IPS-18c (cell line): ENCODE results near the gene EPB41L1.
"Not testable (repeated sequence)": the region's sequence is repeated elsewhere in the genome, so short reads cannot be mapped to it uniquely, and the experiment has no call there.

Experiments used
- H3K4me3 ChIP-seq: 2 replicates; pipeline ENCODE4 v1.7.0; 2013; ENCODE audit warnings: low read depth, mild to moderate bottlenecking, low read length, moderate library complexity; ENCODE audit not compliant: insufficient read depth
- H3K9me3 ChIP-seq: one replicate; pipeline ENCODE4 v1.6.1; 2013; ENCODE audit warnings: mild to moderate bottlenecking, low read length, moderate library complexity; ENCODE audit not compliant: control insufficient read depth, insufficient read depth

EPB41L1 gene

DNA sequence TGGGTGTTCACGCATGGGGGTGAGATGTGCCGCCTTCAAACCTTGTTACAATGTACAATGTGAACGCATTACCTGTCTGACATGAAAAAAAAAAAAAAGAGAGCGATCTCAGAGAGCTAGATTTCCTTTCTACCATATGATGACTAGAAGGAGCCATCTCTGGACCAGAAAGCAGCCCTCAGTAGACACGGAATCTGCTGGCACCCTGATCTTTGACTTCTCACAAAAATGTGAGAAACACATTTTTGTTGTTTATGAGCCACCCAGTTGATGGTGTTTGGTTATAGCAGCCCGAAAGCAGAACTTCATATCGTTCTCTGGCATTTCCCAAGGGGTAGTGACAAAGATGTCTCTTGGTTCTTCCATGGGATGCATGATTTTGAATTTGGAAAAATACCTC is 33.5 kb upstream of the EPB41L1 start:
- H3K9me3 ChIP-seq, result no peaks in the 10 kb centered on the region
- H3K4me3 ChIP-seq, result no peak overlapping the region

- Histone ChIP-seq H3K9me3 (no peaks in the 10 kb centered on the region), H3K4me3 (no peak overlapping the region)
Measured at GRCh38 chr20:36121981-36122930, 32.3 kb upstream of the EPB41L1 start.

DNA sequence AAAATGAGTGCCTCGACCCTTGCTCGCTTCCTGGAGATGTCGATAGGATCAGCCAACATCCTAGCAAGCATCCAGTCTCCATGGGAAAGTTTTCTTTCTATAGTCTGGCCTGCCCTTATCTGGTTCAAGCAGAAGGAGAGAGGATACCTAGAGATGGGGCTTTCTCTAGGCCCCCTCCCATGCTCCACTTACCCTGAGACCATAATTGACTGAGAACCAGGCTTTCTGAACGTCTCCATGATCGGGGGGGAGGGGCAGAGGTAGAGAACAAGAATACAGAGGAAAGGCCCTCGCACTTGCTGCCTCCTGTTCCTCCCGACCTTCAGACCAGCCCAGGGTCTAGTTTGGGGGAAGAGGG is 31.6 kb upstream of the EPB41L1 start:
- no peak overlapping the region for H3K4me3 ChIP-seq
- H3K9me3 ChIP-seq, result no peaks in the 10 kb centered on the region

DNA sequence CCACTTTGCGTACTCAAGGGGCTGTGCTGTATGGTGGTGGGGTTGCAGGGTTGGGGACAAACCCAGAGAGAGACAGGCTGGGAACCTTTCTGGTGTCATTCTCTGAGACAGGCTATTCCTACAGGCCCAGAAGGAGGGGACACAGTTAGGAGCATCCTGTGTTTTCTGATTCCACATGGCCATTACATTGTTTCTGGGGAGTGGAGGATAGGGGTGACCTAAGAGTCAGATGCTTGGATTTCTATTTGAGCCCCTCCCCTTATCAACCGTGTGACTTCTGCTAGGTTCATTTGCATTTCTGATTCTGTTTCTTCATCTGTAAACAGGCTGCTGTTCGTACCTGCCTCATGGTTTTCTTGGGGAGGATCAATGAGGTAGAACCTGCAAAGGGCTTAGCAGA is 29.4 kb upstream of the EPB41L1 start:
- no peak overlapping the region for H3K4me3 ChIP-seq
- H3K9me3 ChIP-seq, result no peaks in the 10 kb centered on the region

DNA sequence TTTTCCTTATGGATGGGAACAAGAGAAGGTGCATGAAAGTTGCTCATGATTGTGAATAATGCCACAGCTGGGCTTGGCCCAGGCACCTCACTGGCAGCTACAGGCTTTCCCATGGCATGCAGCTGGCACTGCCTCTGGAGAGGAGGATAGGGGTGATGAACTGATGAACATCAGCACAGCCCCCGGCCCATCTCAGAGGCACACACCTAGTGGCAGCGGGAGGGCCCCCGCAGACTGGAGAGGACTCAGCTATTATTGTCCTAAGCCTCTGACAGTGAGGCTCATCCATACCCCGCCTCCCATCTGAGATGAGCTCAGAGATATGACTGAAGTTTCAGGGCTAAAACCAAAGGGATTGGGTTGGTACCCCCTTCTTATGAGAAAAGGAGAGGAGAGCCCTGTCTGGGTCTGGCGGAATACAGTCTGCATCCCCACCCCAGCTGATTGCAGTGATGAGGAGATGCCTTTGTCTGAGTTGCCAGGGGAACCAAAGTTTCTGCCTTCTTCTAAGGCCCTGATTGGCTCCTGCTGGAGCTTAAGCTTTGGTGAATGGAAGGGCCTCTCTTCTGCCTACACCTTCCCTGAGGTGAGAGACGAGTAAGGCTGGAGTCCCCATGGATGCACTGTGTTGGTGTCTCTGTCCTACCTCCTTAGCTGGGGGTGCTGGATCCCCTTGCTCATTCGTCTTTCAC is 27.6 kb upstream of the EPB41L1 start:
- no peak overlapping the region for H3K4me3 ChIP-seq
- no peaks in the 10 kb centered on the region for H3K9me3 ChIP-seq

DNA sequence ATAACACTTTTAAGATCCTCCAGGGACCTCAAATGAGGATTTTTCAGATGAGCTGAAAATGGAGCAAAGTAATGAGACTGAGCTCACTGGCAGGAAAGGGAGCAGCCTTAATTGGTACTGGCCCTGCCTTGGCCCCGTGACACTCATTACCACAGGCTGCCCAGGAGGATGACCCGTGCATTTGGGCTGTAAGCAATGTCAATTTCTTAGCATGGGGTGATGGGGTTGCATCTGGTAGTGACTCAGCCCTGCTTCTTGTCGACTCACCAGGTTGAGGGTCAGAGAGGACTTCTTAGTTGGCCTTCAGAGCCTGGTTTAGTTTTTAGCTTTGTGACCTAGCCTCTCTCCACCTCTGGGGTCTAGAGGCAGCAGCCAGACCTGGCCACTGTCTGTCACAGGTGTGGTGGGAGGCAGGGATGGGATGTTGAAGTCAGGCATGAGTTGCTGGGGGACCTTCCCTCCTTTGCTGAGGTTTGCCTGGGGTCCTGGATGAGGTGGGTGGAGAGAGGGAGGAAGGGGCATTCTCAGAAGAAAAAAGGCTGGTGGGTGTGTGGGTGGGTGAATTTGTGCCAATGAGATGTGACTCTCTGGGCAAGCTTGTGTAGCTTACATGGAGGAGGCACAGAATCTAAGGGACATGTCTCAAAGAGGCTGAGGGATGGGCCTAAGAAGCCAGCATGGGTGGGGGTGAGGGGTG is 25.9 kb upstream of the EPB41L1 start:
- no peaks in the 10 kb centered on the region for H3K9me3 ChIP-seq
- no peak overlapping the region for H3K4me3 ChIP-seq

GRCh38 chr20:36129160-36129543 is 25.4 kb upstream of the EPB41L1 start:
- Histone ChIP-seq H3K4me3 (no peak overlapping the region), H3K9me3 (no peaks in the 10 kb centered on the region)

DNA sequence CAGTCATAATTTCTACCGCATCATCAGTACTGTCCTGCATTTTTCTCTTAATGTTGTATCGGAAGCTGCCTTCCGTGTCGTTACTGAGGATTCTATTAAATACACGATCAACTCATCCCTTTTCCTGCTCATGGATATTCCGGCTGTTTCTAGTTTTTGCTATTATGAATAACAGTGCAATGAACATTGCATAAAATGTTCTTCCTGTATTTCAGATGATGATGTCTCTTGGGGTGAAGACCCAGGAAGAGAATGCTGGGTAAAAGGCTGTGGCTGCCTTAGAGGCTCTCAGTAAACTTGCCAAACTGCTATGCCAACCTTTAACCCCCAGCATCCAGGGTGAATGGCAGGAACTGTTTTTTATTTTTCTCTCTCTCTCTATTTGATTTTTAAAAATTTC is 24.1 kb upstream of the EPB41L1 start:
- Histone ChIP-seq H3K9me3 (no peaks in the 10 kb centered on the region), H3K4me3 (no peak overlapping the region)

DNA sequence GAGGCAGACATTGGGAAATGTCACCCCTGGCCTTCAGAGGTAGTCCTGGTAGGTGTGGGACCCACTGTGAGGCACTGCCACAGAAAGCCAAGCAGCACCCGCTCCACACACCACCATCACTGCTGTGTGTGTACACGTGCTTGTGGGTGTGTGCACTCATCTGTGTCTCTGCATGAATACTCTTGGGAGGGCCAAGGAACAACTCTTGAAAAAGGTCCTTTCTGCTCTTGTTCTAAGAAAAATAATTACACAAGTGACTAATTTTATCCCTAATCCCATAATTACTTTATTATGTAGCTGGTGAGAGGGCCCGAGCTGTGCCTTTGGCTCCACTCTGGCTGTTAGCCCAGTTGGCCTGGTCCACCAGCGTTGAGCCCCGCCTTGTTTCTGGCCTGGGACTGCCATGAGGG is 21.7 kb upstream of the EPB41L1 start:
- no peak overlapping the region for H3K4me3 ChIP-seq
- H3K9me3 ChIP-seq, result no peaks in the 10 kb centered on the region

- no peak overlapping the region for H3K4me3 ChIP-seq
- no peaks in the 10 kb centered on the region for H3K9me3 ChIP-seq
Measured at GRCh38 chr20:36133821-36134220, 20.7 kb upstream of the EPB41L1 start.

- no peaks in the 10 kb centered on the region for H3K9me3 ChIP-seq
- no peak overlapping the region for H3K4me3 ChIP-seq
Measured at GRCh38 chr20:36135159-36135558, 19.4 kb upstream of the EPB41L1 start.

DNA sequence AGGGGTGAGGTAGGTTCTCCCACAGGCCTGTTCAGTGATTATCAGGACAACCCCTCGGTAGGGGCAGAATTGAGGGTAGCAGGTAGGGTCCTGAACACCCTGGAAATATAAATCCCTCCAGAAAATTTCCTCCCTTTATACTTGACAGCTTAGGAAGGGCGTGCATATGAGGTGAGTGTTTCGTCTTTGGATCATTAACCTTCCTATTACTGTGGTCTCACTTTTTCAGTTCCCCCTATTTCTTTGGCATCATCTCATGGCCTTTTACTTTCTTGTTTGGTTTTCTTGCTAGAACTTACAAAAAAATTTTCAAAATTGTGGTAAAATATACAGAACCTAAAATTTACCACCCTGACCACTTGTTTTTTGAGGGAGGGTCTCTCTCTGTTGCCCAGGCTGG is 18.7 kb upstream of the EPB41L1 start:
- no peak overlapping the region for H3K4me3 ChIP-seq
- H3K9me3 ChIP-seq, result no peaks in the 10 kb centered on the region

DNA sequence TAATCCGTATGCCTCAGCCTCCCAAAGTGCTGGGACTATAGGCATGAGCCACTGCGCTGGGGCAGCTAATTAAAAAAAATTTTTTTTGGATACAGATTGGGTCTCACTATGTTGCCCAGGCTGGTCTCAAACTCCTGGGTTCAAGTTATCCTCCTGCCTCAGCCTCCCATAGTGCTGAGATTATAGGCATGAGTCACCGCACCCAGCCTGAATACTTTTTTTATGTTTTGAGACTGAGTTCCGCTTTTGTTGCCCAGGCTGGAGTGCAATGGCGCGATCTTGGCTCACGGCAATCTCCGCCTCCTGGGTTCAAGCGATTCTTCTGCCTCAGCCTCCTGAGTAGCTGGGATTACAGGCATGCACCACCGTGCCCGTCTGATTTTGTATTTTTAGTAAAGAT is 17.2 kb upstream of the EPB41L1 start:
- not testable (repeated sequence) for H3K4me3 ChIP-seq

DNA sequence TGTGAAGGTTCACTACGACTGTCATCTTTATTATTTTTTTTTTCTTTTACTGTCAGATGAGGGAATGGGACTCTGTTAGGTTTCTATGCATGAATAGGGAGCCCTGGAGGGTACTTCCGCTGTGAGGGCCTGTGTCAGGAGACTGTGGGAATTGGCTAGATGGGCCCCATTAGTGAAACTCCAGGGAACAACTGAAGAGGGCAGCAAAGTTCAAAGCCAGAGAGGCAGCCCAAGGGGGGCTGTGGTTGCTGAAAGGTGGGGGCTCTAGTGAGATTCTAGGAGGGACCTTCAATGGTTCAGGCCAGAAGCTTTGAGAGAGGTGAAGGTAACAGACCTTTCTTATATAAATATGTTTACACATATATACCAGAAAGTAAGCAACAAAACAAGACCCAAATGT is 13.2 kb upstream of the EPB41L1 start:
- no peaks in the 10 kb centered on the region for H3K9me3 ChIP-seq
- no peak overlapping the region for H3K4me3 ChIP-seq

More for the DNA sequence above, 17.2 kb upstream of the EPB41L1 start:
- not testable (repeated sequence) for H3K9me3 ChIP-seq

DNA sequence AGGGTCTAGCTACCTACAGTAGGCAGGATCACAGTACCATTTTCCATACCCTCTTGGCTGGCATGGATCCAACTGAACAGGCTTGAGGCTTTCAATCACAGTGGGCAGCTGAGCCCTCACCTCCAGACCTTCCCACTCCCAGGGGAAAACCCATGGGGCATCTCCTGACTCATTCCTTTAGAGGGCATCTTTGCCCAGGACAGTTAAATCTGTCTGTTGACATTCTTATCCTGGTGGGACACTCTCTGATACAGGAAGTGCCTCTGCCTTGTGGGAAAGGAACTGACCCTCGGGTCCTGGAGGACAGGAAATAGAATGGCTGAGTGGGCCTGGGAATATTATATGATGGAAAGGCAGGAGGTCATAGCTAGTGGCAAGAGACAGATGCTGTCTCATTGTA is 10.2 kb upstream of the EPB41L1 start:
- H3K4me3 ChIP-seq, result no peak overlapping the region

DNA sequence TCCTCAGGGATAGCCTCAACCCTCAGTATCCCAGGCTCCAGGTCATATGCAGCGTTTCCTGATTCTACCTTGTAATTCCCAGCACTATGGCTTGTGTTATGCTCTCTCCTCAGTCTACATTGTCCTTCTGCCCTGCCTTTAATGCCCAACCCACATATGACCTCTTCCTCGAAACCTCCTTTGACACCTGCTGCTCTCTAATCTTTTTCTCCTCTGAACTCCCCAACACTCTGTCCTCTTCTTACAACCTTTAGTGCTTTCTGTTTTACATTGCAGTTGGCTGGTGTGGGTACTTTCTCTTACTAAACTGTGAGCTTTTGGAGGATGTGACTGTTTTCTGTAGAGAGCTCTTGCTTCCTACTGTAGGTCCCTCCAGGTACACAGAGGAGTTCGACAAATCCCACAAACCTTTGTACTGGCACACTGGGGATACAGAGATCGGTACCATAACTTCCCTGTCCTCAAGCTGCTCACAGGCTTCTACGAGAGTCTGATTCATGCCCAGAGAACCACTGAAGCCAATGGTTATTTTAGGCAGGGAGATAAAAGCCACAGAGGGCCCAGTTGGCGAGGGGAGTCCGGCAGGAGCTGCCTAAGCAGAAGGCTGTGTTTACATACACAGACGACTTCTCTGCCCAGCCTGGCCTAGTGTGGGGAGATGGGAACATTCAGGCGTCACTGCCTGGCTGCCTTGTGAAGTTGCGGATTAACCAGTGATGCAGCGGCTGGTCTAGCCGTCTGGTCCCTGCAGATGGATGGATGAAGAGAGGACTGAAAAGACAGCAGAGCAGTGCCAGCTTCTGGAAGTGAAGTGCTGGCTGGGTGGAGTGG is 8.4 kb upstream of the EPB41L1 start:
- H3K4me3 ChIP-seq, result no peak overlapping the region
- no peaks in the 10 kb centered on the region for H3K9me3 ChIP-seq

More for the DNA sequence above, 10.2 kb upstream of the EPB41L1 start:
- no peaks in the 10 kb centered on the region for H3K9me3 ChIP-seq

GRCh38 chr20:36147690-36148089 is 6.8 kb upstream of the EPB41L1 start:
- Histone ChIP-seq H3K9me3 (peaks cover 2% of the 10 kb centered on the region), H3K4me3 (no peak overlapping the region)
